K562 (cell line): ENCODE data around the gene USP24. TPM values are rescaled to one million over a fixed set of nuclear protein-coding genes. Genes with fewer than 3 reads are reported as not detected.

Experiments used
- ATAC-seq: fragments of 200-7000 bp; cut with Tn5 transposase; 3 replicates; pipeline ENCODE4 v1.9.1; 2020; ENCODE audit warnings: moderate library complexity
- BruUV-seq: library from RNA; stranded (reverse); fragments of 400-500 nt; replicated peaks from 2 replicates; lab custom pipeline; 2021; lab: Mats Ljungman, UMichigan
- CTCF ChIA-PET: fragments of 300-600 bp; formaldehyde crosslinking; extraction: SDS; loops from one replicate; lab custom pipeline; 2021; ENCODE audit warnings: low intra/inter-chr PET ratio; lab: Yijun Ruan, JAX
- POLR2A ChIA-PET: fragments of 300-600, 350-650 bp; sonication (Branson Sonifier 250); formaldehyde crosslinking; extraction: SDS; loops from one replicate; lab custom pipeline; 2021; ENCODE audit warnings: antibody characterized with exemption, inconsistent platforms; lab: Yijun Ruan, JAX
- DNase-seq, 4 experiments: peaks; one replicate each; pipeline versions ENCODE4 v3.0.0 to v3.0.0-alpha.2; 2011 to 2018; ENCODE audit warnings: low spot score in 3 of 4, mixed read lengths in 3 of 4; ENCODE audit errors: extremely low read depth in 1 of 4
- FAIRE-seq: peaks from 2 replicates; lab custom pipeline; 2011; peaks lifted over from hg19 to GRCh38; lab: Jason Lieb, UNC
- H2AFZ ChIP-seq: 2 replicates; pipeline ENCODE4 v1.6.0; 2011; ENCODE audit warnings: low read depth, low read length, control low read depth, inconsistent platforms
- H3K27ac ChIP-seq: fragments of 200-600 bp; 3 replicates; pipeline ENCODE4 v1.8.0; 2011; ENCODE audit warnings: low read depth, mild to moderate bottlenecking, control low read depth, inconsistent platforms, low read length, moderate library complexity, mixed read lengths; ENCODE audit errors: extremely low read depth
- H3K27me3 ChIP-seq, 2 experiments: fragments of 300-600 bp in 1 of 2; 2 replicates in 1 of 2; 3 replicates in 1 of 2; pipeline versions ENCODE4 v1.6.0 to v1.8.0; 2011; ENCODE audit warnings: inconsistent platforms in 2 of 2, low read length in 2 of 2, mild to moderate bottlenecking in 1 of 2, mixed read lengths in 1 of 2, moderate library complexity in 1 of 2; ENCODE audit not compliant: control insufficient read depth in 2 of 2, insufficient read depth in 2 of 2
- H3K36me3 ChIP-seq: fragments of 300-600 bp; 3 replicates; pipeline ENCODE4 v1.8.0; 2011; ENCODE audit warnings: mild to moderate bottlenecking, low read length, inconsistent platforms; ENCODE audit not compliant: control insufficient read depth, insufficient read depth
- H3K4me1 ChIP-seq, 2 experiments: fragments of 200-600 bp in 1 of 2; replicated peaks in 1 of 2; 2 replicates in 1 of 2; 3 replicates in 1 of 2; pipeline versions ENCODE4 v1.5.1 to v1.8.0; 2011; ENCODE audit warnings: inconsistent platforms in 2 of 2, low read length in 2 of 2, mild to moderate bottlenecking in 1 of 2, mixed read lengths in 1 of 2, moderate library complexity in 1 of 2; ENCODE audit not compliant: control insufficient read depth in 2 of 2, insufficient read depth in 2 of 2
- H3K4me2 ChIP-seq: 2 replicates; pipeline ENCODE4 v1.6.1; 2011; ENCODE audit warnings: low read length, control low read depth, inconsistent platforms, mixed read lengths; ENCODE audit not compliant: insufficient read depth
- H3K4me3 ChIP-seq: fragments of 200-600 bp; sonication (generic), shearing (Covaris generic); 2 replicates; pipeline ENCODE4 v1.5.1; 2016; ENCODE audit warnings: control low read depth, inconsistent platforms
- H3K79me2 ChIP-seq: fragments of 200-600 bp; 3 replicates; pipeline ENCODE4 v1.8.0; 2011; ENCODE audit warnings: low read length, inconsistent platforms; ENCODE audit not compliant: control insufficient read depth, insufficient read depth
- H3K9ac ChIP-seq, 2 experiments: 2 replicates each; pipeline versions ENCODE4 v1.6.0 to v1.6.1; 2011; ENCODE audit warnings: low read depth in 2 of 2, low read length in 2 of 2, control low read depth in 1 of 2, inconsistent platforms in 1 of 2, mild to moderate bottlenecking in 1 of 2, mixed read lengths in 1 of 2; ENCODE audit not compliant: insufficient read depth in 1 of 2
- H3K9me1 ChIP-seq: one replicate; pipeline ENCODE4 v1.6.0; 2011; ENCODE audit warnings: inconsistent platforms, mild to moderate bottlenecking, low read length, moderate library complexity; ENCODE audit not compliant: control insufficient read depth, insufficient read depth
- H3K9me3 ChIP-seq: replicated peaks from 2 replicates; pipeline ENCODE4 v1.5.1; 2011; ENCODE audit warnings: low read depth, low read length, inconsistent platforms; ENCODE audit not compliant: control insufficient read depth, insufficient read depth
- H4K20me1 ChIP-seq: replicated peaks from 2 replicates; pipeline ENCODE4 v1.6.1; 2011; ENCODE audit warnings: low read length, inconsistent platforms, mixed read lengths; ENCODE audit not compliant: control insufficient read depth, insufficient read depth
- CREB3 ChIP-seq: fragments of 450-650 bp; conservative IDR thresholded peaks from 2 replicates; pipeline ENCODE4 v1.6.1; 2016; ENCODE audit warnings: missing genetic modification characterization, low read depth, mild to moderate bottlenecking, missing compliant biosample characterization, moderate library complexity
- EP300 ChIP-seq: IDR thresholded peaks from 2 replicates; pipeline ENCODE4 v1.6.1; 2012; ENCODE audit warnings: low read length, improper control_type of control experiment
- KDM1A ChIP-seq, 2 experiments: fragments of 450-650 bp; IDR thresholded peaks; 2 replicates each; pipeline ENCODE4 v1.6.1; 2016; ENCODE audit warnings: mild to moderate bottlenecking in 2 of 2
- POLR2AphosphoS5 ChIP-seq: IDR thresholded peaks from 2 replicates; pipeline ENCODE4 v1.6.1; 2011; ENCODE audit warnings: mild to moderate bottlenecking, low read depth, low read length, moderate library complexity; ENCODE audit not compliant: control insufficient read depth, insufficient read depth
- SIX5 ChIP-seq, 2 experiments: IDR thresholded peaks; 2 replicates each; pipeline ENCODE4 v1.6.1; 2011; ENCODE audit warnings: low read length in 2 of 2, borderline replicate concordance in 1 of 2, low read depth in 1 of 2, mild to moderate bottlenecking in 1 of 2, moderate library complexity in 1 of 2; ENCODE audit not compliant: insufficient read depth in 1 of 2
- SREBF2 ChIP-seq: sonication (generic); formaldehyde crosslinking; IDR thresholded peaks from 2 replicates; pipeline ENCODE4 v1.4.0; 2020; ENCODE audit warnings: mild to moderate bottlenecking, missing genetic modification reagents
- ZNF408 ChIP-seq: fragments of 250-450 bp; sonication (Bioruptor Pico); IDR thresholded peaks from 2 replicates; pipeline ENCODE4 v1.4.0; 2020; ENCODE audit warnings: low read depth, mild to moderate bottlenecking, moderate library complexity
- ZNF592 ChIP-seq: fragments of 450-650 bp; IDR thresholded peaks from 2 replicates; pipeline ENCODE4 v1.6.1; 2017; ENCODE audit warnings: antibody characterized with exemption, mild to moderate bottlenecking
- WGBS: fragments of 100-300 bp; shearing (Covaris generic); methylation state at CpG from one replicate; pipeline ENCODE4 v1.1.6; 2016; ENCODE audit warnings: low coverage, mixed read lengths; ENCODE audit not compliant: insufficient coverage; ENCODE audit errors: missing lambda C conversion rate; 5-methylcytosine and 5-hydroxymethylcytosine counted together
- in situ Hi-C: fragments of 300-500 bp; cut with MboI; formaldehyde crosslinking; loops from 4 replicates; pipeline ENCODE4 v1.15.0; 2018; ENCODE audit warnings: inconsistent platforms, mixed read lengths
- intact Hi-C: fragments of 100-400 bp; cut with micrococcal nuclease; formaldehyde crosslinking; loops from 2 replicates; pipeline ENCODE4 v1.14.2; 2022
- polyA plus RNA-seq, 8 experiments: library from polyadenylated mRNA; depleted of rRNA in 4 of 8; stranded (reverse) in 5 of 8; unstranded in 3 of 8; fragments of >200 nt; fragmentation: Nextera tagmentation in 2 of 8; fragmentation: Illumina TruSeq in 1 of 8; extraction: Ambion mirVana in 2 of 8; extraction: Trizol in 1 of 8; gene quantifications; 2 replicates each; pipeline versions ENCODE4 v1.2.1 to v1.2.3, GENCODE V29; 2011 to 2014; ENCODE audit warnings: inconsistent platforms in 1 of 8, missing spikeins in 1 of 8
- total RNA-seq, 7 experiments: library from RNA; depleted of rRNA in 6 of 7; stranded (reverse); fragments of >200 nt in 6 of 7; fragmentation: Illumina TruSeq in 2 of 7; extraction: Trizol in 2 of 7; gene quantifications; 2 replicates each; pipeline versions ENCODE4 v1.2.1 to v1.2.3, GENCODE V29; 2011 to 2021; ENCODE audit warnings: low replicate concordance in 1 of 7
- TF ChIP-seq, protein P1 (sequence below): fragments of 250-450 bp; sonication (Bioruptor Pico); IDR thresholded peaks from 2 replicates; pipeline ENCODE4 v1.4.0; 2020; ENCODE audit warnings: mild to moderate bottlenecking, moderate library complexity

USP24 gene
- total and polyA plus RNA-seq, 9 of the 15 experiments (the other 6 are each of a cell fraction or from before 2014, with no cell fraction given): 7.7 to 62.6 (median 36.8) TPM

DNA sequence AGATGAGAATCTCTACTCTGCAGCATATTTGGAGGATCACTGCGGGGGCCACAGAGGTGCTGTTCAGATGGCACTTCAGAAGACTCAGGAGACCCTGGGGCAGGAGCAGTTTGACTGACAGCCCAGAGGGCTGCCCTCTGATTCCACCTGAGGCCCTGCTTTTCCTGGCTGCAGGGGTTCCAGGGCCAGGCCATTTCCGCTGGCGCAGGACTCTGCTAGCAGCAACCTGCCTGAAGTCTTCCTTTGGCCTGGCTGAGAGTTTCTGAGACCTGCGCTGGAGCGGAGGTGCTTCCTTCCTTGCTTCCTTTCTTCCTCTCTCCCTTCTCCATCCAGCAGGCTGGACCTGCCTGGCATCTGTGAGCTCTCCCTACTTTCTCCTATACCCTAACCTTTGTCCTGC is 164.0 kb downstream of the USP24 start:
- DNase-seq (no peak), FAIRE-seq (no peak), ATAC-seq (no peak)
- ChIA-PET POLR2A (interaction anchor here (1.3 kb wide), 1 partner anchor 15 kb away, joined by 3 read pairs; no protein-coding TSS in a partner anchor), CTCF (no interaction called here)
- Histone ChIP-seq H3K4me3 (no peak overlapping the region), H2AFZ (no peak overlapping the region), H3K79me2 (peaks cover 19% of the 10 kb centered on the region; the same call in 2 of the 3 replicates), H4K20me1 (peaks cover 5% of the 10 kb centered on the region; the same call in 1 of the 2 replicates), H3K9me1 (no peaks in the 10 kb centered on the region), H3K9me3 (no peaks in the 10 kb centered on the region), H3K27ac (no peak overlapping the region), H3K36me3 (peaks cover 94% of the 10 kb centered on the region; the same call in 2 of the 3 replicates), H3K4me2 (no peak overlapping the region), H3K9ac (no peak overlapping the region), H3K27me3 (no peaks in the 10 kb centered on the region), H3K4me1 (peaks cover 0 to 5% of the 10 kb centered on the region in 2 experiments; a peak in 2 of 5 replicates)
- intact Hi-C loops (no loop called here), in situ Hi-C loops (no loop called here)
- 90% methylated on average over 5 of the region's 5 CpGs for WGBS
- no TSS peak for BruUV-seq
- TF ChIP-seq ZNF408 (no peak), SIX5 (IDR thresholded peaks at IDR 0.05; ENCODE audit: borderline replicate concordance in 1 of 2, insufficient read depth in 1 of 2, low read depth in 1 of 2, low read length in 2 of 2) (no peak), KDM1A (IDR thresholded peaks at IDR 0.05) (no peak), CREB3 (tag) (no peak), SREBF2 (CRISPR knock-in tag) (no peak), ZNF592 (no peak), EP300 (no peak), POLR2AphosphoS5 (no peak)
- TF ChIP-seq, protein P1, sequence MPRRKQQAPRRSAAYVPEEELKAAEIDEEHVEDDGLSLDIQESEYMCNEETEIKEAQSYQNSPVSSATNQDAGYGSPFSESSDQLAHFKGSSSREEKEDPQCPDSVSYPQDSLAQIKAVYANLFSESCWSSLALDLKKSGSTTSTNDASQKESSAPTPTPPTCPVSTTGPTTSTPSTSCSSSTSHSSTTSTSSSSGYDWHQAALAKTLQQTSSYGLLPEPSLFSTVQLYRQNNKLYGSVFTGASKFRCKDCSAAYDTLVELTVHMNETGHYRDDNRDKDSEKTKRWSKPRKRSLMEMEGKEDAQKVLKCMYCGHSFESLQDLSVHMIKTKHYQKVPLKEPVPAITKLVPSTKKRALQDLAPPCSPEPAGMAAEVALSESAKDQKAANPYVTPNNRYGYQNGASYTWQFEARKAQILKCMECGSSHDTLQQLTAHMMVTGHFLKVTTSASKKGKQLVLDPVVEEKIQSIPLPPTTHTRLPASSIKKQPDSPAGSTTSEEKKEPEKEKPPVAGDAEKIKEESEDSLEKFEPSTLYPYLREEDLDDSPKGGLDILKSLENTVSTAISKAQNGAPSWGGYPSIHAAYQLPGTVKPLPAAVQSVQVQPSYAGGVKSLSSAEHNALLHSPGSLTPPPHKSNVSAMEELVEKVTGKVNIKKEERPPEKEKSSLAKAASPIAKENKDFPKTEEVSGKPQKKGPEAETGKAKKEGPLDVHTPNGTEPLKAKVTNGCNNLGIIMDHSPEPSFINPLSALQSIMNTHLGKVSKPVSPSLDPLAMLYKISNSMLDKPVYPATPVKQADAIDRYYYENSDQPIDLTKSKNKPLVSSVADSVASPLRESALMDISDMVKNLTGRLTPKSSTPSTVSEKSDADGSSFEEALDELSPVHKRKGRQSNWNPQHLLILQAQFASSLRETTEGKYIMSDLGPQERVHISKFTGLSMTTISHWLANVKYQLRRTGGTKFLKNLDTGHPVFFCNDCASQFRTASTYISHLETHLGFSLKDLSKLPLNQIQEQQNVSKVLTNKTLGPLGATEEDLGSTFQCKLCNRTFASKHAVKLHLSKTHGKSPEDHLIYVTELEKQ (CRISPR knock-in tag): no peak
